ENCODE data around the gene ADAMTS2. TPM values are rescaled to one million over a fixed set of nuclear protein-coding genes. Genes with fewer than 3 reads are reported as not detected.
A peak's percentile ranks its signal among the peaks of the same experiment; 100 is the strongest.

Gene ADAMTS2
- total RNA-seq, 1 donor from 2014 or later, result 3.6 TPM

DNA sequence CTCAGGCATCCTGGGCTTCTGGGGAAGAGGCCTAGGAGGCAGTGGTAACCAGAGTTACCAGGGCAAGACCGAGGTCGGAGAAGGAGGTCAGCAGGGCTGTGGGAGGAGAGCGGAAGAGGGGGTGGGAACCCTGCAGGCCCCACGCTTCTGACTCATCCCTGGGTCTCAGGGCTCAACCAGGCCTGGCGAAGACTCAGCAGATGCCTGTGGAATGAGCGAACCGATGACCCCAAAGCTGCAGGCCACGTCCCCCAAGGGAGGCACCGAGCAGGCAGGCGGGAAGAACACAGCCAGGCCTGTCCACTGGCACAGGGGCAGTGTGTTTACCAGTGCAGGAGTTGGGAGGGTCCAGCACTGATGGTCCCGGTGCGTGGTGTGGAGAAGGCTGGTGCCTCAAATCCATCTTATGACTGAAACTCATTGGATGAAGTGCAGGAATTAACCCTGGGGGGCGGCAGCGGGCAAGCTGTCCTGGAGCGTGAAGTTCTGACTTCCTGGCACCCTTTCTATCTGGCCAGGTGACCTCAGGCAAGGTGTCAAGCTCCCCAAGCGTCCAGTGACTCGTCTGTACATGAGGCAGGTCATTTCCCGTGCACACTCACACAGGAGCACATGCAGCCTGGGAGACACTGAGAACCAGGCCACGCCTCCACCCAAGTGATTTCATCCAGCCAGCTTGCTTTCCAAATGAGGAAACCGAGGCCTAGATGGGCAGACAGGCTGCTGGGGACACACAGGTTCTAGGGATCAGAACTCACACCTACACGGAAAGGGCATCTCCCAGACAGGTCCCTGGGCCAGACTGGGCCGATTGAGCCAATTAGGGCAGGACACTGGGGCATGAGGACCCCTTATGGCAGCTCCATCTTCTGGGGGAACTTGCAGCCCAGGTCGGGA is 69.1 kb downstream of the ADAMTS2 start:
- DNase-seq (peak; percentile 88), ATAC-seq (ENCODE audit: poor library complexity) (peak; percentile 89)
- intact Hi-C loops (cut with DNase I), result no loop called here

DNA sequence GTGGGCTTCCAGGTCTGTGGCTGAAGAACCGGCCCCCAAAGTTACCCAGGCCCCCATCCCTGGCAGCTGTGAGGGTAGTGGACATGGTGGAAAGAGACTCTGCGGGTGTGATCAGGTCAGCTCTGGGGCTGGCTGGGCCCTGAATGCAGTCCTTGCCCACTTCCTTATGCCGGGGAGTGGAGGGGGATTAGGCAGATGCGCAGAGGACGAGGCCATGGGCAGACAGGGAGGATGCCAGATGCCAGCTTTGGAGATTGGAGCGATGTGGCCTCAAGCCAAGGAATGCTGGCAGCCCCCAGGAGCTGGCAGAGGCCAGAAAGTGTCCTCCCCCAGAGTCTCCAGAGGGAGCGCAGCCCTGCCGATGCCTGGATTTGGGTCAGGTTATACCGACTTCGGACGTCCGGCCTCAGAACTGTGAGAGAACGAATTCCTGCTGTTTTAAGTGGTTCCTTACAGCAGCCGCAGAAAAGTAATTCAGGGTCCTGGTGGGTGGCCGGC is 69.8 kb downstream of the ADAMTS2 start:
- ATAC-seq (ENCODE audit: poor library complexity), result no peak
- intact Hi-C loops (cut with DNase I), result no loop called here
- DNase-seq, result peak; percentile 41

GRCh38 chr5:179274321-179275315 is 70.6 kb downstream of the ADAMTS2 start:
- DNase-seq (peak; percentile 26), ATAC-seq (ENCODE audit: poor library complexity) (no peak)
- intact Hi-C loops (cut with DNase I), result no loop called here

GRCh38 chr5:179273441-179274145 is 71.7 kb downstream of the ADAMTS2 start:
- DNase-seq, result peak; percentile 29
- ATAC-seq (ENCODE audit: poor library complexity), result no peak
- intact Hi-C loops (cut with DNase I), result no loop called here

DNA sequence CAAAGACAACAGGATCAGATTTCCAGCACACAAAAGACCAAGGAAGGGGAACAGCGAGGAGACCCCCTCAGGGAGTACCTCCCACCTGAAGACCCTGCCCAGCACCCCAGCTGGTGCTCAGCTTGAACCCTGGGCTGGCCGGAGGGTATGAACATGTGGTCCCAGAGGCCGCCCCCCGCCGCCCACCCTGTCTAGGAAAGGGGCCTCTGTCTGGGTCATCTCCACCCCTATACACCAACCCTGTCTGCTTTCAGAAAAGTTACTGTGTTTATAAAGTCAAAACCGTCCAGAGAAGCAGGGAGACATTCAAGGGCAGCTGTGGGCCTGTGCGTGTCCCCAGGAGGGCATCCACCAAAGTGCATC is 72.2 kb downstream of the ADAMTS2 start:
- DNase-seq (peak; percentile 39), ATAC-seq (ENCODE audit: poor library complexity) (no peak)
- intact Hi-C loops (cut with DNase I), result no loop called here

GRCh38 chr5:179272326-179273072 is 72.8 kb downstream of the ADAMTS2 start:
- ATAC-seq (ENCODE audit: poor library complexity), result no peak
- intact Hi-C loops (cut with DNase I), result no loop called here
- peak; percentile 40 for DNase-seq

GRCh38 chr5:179271821-179272325 is 73.4 kb downstream of the ADAMTS2 start:
- peak; percentile 27 for DNase-seq
- no peak for ATAC-seq (ENCODE audit: poor library complexity)
- intact Hi-C loops (cut with DNase I), result no loop called here

GRCh38 chr5:179271428-179271734 is 73.9 kb downstream of the ADAMTS2 start:
- intact Hi-C loops (cut with DNase I), result no loop called here
- no peak for ATAC-seq (ENCODE audit: poor library complexity)
- no peak for DNase-seq

GRCh38 chr5:179270581-179271427 is 74.5 kb downstream of the ADAMTS2 start:
- intact Hi-C loops (cut with DNase I), result no loop called here
- no peak for ATAC-seq (ENCODE audit: poor library complexity)

GRCh38 chr5:179269781-179270543 is 75.3 kb downstream of the ADAMTS2 start:
- intact Hi-C loops (cut with DNase I), result no loop called here
- ATAC-seq (ENCODE audit: poor library complexity), result no peak
- peak; percentile 27 for DNase-seq

More at GRCh38 chr5:179270581-179271427, 74.5 kb downstream of the ADAMTS2 start:
- DNase-seq, result peak; percentile 58

GRCh38 chr5:179268966-179269693 is 76.1 kb downstream of the ADAMTS2 start:
- no peak for DNase-seq
- ATAC-seq (ENCODE audit: poor library complexity), result no peak
- intact Hi-C loops (cut with DNase I), result no loop called here

GRCh38 chr5:179268399-179268952 is 76.8 kb downstream of the ADAMTS2 start:
- DNase-seq, result peak; percentile 27
- ATAC-seq (ENCODE audit: poor library complexity), result no peak
- intact Hi-C loops (cut with DNase I), result no loop called here

GRCh38 chr5:179267671-179268083 is 77.6 kb downstream of the ADAMTS2 start:
- ATAC-seq (ENCODE audit: poor library complexity) (no peak), DNase-seq (peak; percentile 45)
- intact Hi-C loops (cut with DNase I), result no loop called here

GRCh38 chr5:179267071-179267670 is 78.1 kb downstream of the ADAMTS2 start:
- ATAC-seq (ENCODE audit: poor library complexity), result no peak
- DNase-seq, result peak; percentile 43
- intact Hi-C loops (cut with DNase I), result no loop called here

Measured in Right ventricle myocardium superior (tissue), 1 donor.